A549 (cell line): Measurements from ENCODE around the gene HOMER3. TPM values are rescaled to one million over a fixed set of nuclear protein-coding genes. Genes with fewer than 3 reads are reported as not detected.

Experiments used
- ATAC-seq, 2 experiments: fragments of 200-7000 bp in 1 of 2; fragments of >200 bp in 1 of 2; cut with Nextera tagmentation in 1 of 2; cut with Tn5 transposase in 1 of 2; 3 replicates each; pipeline versions ENCODE4 v1.8.0 to v1.9.1; 2018 to 2020; ENCODE audit warnings: mild to moderate bottlenecking in 1 of 2, moderate library complexity in 1 of 2
- CTCF ChIA-PET: fragments of 300-600 bp; sonication (Branson Sonifier 250); formaldehyde crosslinking; extraction: SDS; loops from one replicate; lab custom pipeline; 2021; ENCODE audit warnings: antibody characterized with exemption, inconsistent platforms; lab: Yijun Ruan, JAX
- POLR2A ChIA-PET: fragments of 350-600 bp; formaldehyde crosslinking; extraction: SDS; loops from one replicate; lab custom pipeline; 2021; ENCODE audit warnings: antibody characterized with exemption, inconsistent platforms; lab: Yijun Ruan, JAX
- DNase-seq, 2 experiments: peaks; one replicate each; pipeline versions ENCODE4 v3.0.0 to v3.0.0-alpha.2; 2011 to 2016; ENCODE audit warnings: low read depth in 1 of 2, low spot score in 1 of 2
- FAIRE-seq: peaks from 2 replicates; lab custom pipeline; 2011; peaks lifted over from hg19 to GRCh38; lab: Jason Lieb, UNC
- H3K27ac ChIP-seq, 2 experiments: fragments of >200 bp; sonication (Bioruptor Twin); formaldehyde crosslinking; 3 replicates each; pipeline ENCODE4 v1.5.1; 2016 to 2017
- H3K4me1 ChIP-seq: fragments of >200 bp; sonication (Bioruptor Twin); formaldehyde crosslinking; 3 replicates; pipeline ENCODE4 v1.6.1; 2016
- H3K4me2 ChIP-seq: fragments of >200 bp; sonication (Bioruptor Twin); formaldehyde crosslinking; 3 replicates; pipeline ENCODE4 v1.6.1; 2016
- H3K4me3 ChIP-seq: fragments of >200 bp; sonication (Bioruptor Twin); formaldehyde crosslinking; 3 replicates; pipeline ENCODE4 v1.5.1; 2016
- H3K9me3 ChIP-seq: fragments of >200 bp; sonication (Bioruptor Twin); formaldehyde crosslinking; 3 replicates; pipeline ENCODE4 v1.6.1; 2016
- CBX2 ChIP-seq: fragments of 200-600 bp; sonication (generic); IDR thresholded peaks from 2 replicates; pipeline ENCODE4 v1.6.1; 2016; ENCODE audit warnings: low read depth, mild to moderate bottlenecking, borderline replicate concordance
- CEBPB ChIP-seq, 2 experiments: fragments of >200 bp in 1 of 2; sonication (Bioruptor Twin) in 1 of 2; formaldehyde crosslinking in 1 of 2; IDR thresholded peaks; 2 replicates each; pipeline ENCODE4 v1.6.1; 2012 to 2016
- CHD2 ChIP-seq: fragments of 150-350 bp; IDR thresholded peaks from 2 replicates; pipeline ENCODE4 v1.6.1; 2014; ENCODE audit warnings: low read length; ENCODE audit not compliant: partially characterized antibody
- ESRRA ChIP-seq: fragments of 150-350 bp; IDR thresholded peaks from 2 replicates; pipeline ENCODE4 v1.6.1; 2014; ENCODE audit warnings: mild to moderate bottlenecking, low read length, borderline replicate concordance
- FOSB ChIP-seq: fragments of 250-450 bp; sonication (Bioruptor Pico); IDR thresholded peaks from 2 replicates; pipeline ENCODE4 v1.5.0; 2020; ENCODE audit warnings: mild to moderate bottlenecking, moderate library complexity
- HES2 ChIP-seq: fragments of >200 bp; sonication (Bioruptor Twin); formaldehyde crosslinking; IDR thresholded peaks from 2 replicates; pipeline ENCODE4 v1.6.1; 2016
- HOXA7 ChIP-seq: fragments of 250-450 bp; sonication (Bioruptor Pico); IDR thresholded peaks from 2 replicates; pipeline ENCODE4 v1.5.0; 2020; ENCODE audit warnings: mild to moderate bottlenecking, moderate library complexity
- JUN ChIP-seq, 2 experiments: fragments of >200 bp; sonication (Bioruptor Twin); formaldehyde crosslinking; IDR thresholded peaks; 2 replicates in 1 of 2; 3 replicates in 1 of 2; pipeline ENCODE4 v1.6.1; 2016 to 2017
- PHF8 ChIP-seq: fragments of 200-600 bp; sonication (generic); IDR thresholded peaks from 2 replicates; pipeline ENCODE4 v1.6.1; 2016; ENCODE audit warnings: low read depth, mild to moderate bottlenecking, antibody characterized with exemption, moderate library complexity, borderline replicate concordance
- POLR2A ChIP-seq: IDR thresholded peaks from 2 replicates; pipeline ENCODE4 v1.6.1; 2012; ENCODE audit warnings: mild to moderate bottlenecking, low read length
- RAD21 ChIP-seq, 2 experiments: fragments of >200 bp in 1 of 2; sonication (Bioruptor Twin) in 1 of 2; formaldehyde crosslinking in 1 of 2; IDR thresholded peaks in 1 of 2; conservative IDR thresholded peaks in 1 of 2; 2 replicates in 1 of 2; 3 replicates in 1 of 2; pipeline ENCODE4 v1.6.1; 2012 to 2018; ENCODE audit warnings: inconsistent platforms in 1 of 2
- RARB ChIP-seq: fragments of 250-450 bp; sonication (Bioruptor Pico); IDR thresholded peaks from 2 replicates; pipeline ENCODE4 v1.8.0; 2021; ENCODE audit warnings: mild to moderate bottlenecking, moderate library complexity
- RFX5 ChIP-seq: fragments of 450-650 bp; IDR thresholded peaks from 2 replicates; pipeline ENCODE4 v1.7.1; 2014; ENCODE audit warnings: antibody characterized with exemption, mild to moderate bottlenecking, moderate library complexity
- SMC3 ChIP-seq: fragments of >200 bp; sonication (Bioruptor Twin); formaldehyde crosslinking; IDR thresholded peaks from 3 replicates; pipeline ENCODE4 v1.6.1; 2018; ENCODE audit warnings: inconsistent platforms
- TP53 ChIP-seq: fragments of 250-450 bp; sonication (Bioruptor Pico); IDR thresholded peaks from 2 replicates; pipeline ENCODE4 v1.5.0; 2021; ENCODE audit warnings: mild to moderate bottlenecking, moderate library complexity
- ZC3H11A ChIP-seq: fragments of 450-650 bp; IDR thresholded peaks from 2 replicates; pipeline ENCODE4 v1.6.1; 2014; ENCODE audit warnings: antibody characterized with exemption, mild to moderate bottlenecking
- ZFP36 ChIP-seq: fragments of 450-650 bp; IDR thresholded peaks from 2 replicates; pipeline ENCODE4 v1.6.1; 2014; ENCODE audit warnings: borderline replicate concordance; ENCODE audit not compliant: partially characterized antibody
- WGBS: methylation state at CpG from one replicate; pipeline ENCODE4 v1.1.6; 2017; ENCODE audit errors: missing lambda C conversion rate; 5-methylcytosine and 5-hydroxymethylcytosine counted together
- polyA minus RNA-seq: library from RNA; depleted of rRNA, polyadenylated mRNA; stranded (reverse); fragments of >200 nt; gene quantifications from 2 replicates; pipeline ENCODE4 v1.2.3, GENCODE V29; 2011; rRNA and poly(A)+ RNA removed
- polyA plus RNA-seq, 4 experiments: library from polyadenylated mRNA; depleted of rRNA in 3 of 4; stranded (reverse); fragments of >200 nt; fragmentation: RNase III in 1 of 4; extraction: RNeasy Plus Mini Kit Qiagen cat#74134 plus additional on column Dnase treatment in 1 of 4; gene quantifications; 2 replicates in 3 of 4; 3 replicates in 1 of 4; pipeline ENCODE4 v1.2.3, GENCODE V29; 2011 to 2017
- TF ChIP-seq, protein P1 (sequence below): IDR thresholded peaks from 2 replicates; pipeline ENCODE4 v1.6.1; 2012; ENCODE audit warnings: low read depth, borderline replicate concordance
- TF ChIP-seq, protein P2 (sequence below): fragments of >200 bp; sonication (Bioruptor Twin); formaldehyde crosslinking; IDR thresholded peaks from 3 replicates; pipeline ENCODE4 v1.5.1; 2016

The HOMER3 gene
- polyA plus RNA-seq (2011; rRNA removed) (9.9 and 11.4 TPM in 2 replicates), polyA plus RNA-seq (2017; fragmentation: RNase III; extraction: RNeasy Plus Mini Kit Qiagen cat#74134 plus additional on column Dnase treatment) (28.3 to 38.4 TPM (median 35.4 TPM) in 3 replicates), polyA minus RNA-seq (17.1 and 19.8 TPM in 2 replicates)
- 27.7 and 37.4 TPM in 2 replicates for polyA plus RNA-seq (2012; cell fraction: cytosol; rRNA removed)
- polyA plus RNA-seq (2012; cell fraction: nucleus; rRNA removed) = 35.7 and 45.1 TPM in 2 replicates

- 11% methylated on average over 4 of the region's 81 CpGs for WGBS
- no peak for TF ChIP-seq CHD2
- peak in 1 of 2 experiments; percentile 27; a peak in 1 of 5 replicates for TF ChIP-seq JUN (IDR thresholded peaks at IDR 0.05)
- peak in 1 of 2 experiments; percentile 38; a peak in 2 of 5 replicates for TF ChIP-seq RAD21 (conservative IDR thresholded peaks at IDR 0.05 in 1 of 2, IDR thresholded peaks at IDR 0.05 in 1 of 2)
- TF ChIP-seq ESRRA = no peak
- TF ChIP-seq RARB (CRISPR knock-in tag) = no peak
- no peak for TF ChIP-seq TP53 (CRISPR knock-in tag)
- no peak; the same call in 1 of the 2 replicates for TF ChIP-seq POLR2A
- no peak for TF ChIP-seq ZC3H11A
- TF ChIP-seq, protein P1, sequence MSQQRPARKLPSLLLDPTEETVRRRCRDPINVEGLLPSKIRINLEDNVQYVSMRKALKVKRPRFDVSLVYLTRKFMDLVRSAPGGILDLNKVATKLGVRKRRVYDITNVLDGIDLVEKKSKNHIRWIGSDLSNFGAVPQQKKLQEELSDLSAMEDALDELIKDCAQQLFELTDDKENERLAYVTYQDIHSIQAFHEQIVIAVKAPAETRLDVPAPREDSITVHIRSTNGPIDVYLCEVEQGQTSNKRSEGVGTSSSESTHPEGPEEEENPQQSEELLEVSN = no peak; the same call in 1 of the 2 replicates
- TF ChIP-seq CBX2 = no peak
- TF ChIP-seq SMC3 = peak; percentile 50; the same call in 2 of the 3 replicates
- no peak for TF ChIP-seq FOSB
- TF ChIP-seq, protein P2, sequence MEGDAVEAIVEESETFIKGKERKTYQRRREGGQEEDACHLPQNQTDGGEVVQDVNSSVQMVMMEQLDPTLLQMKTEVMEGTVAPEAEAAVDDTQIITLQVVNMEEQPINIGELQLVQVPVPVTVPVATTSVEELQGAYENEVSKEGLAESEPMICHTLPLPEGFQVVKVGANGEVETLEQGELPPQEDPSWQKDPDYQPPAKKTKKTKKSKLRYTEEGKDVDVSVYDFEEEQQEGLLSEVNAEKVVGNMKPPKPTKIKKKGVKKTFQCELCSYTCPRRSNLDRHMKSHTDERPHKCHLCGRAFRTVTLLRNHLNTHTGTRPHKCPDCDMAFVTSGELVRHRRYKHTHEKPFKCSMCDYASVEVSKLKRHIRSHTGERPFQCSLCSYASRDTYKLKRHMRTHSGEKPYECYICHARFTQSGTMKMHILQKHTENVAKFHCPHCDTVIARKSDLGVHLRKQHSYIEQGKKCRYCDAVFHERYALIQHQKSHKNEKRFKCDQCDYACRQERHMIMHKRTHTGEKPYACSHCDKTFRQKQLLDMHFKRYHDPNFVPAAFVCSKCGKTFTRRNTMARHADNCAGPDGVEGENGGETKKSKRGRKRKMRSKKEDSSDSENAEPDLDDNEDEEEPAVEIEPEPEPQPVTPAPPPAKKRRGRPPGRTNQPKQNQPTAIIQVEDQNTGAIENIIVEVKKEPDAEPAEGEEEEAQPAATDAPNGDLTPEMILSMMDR = peak; percentile 53
- POLR2A ChIA-PET = interaction anchor here (0.6 to 1.5 kb wide), 3 partner anchors 22 to 60 kb away, joined by 3 to 7 read pairs (median 4); partner anchors contain the start of genes COPE and DDX49
Measured at GRCh38 chr19:18940769-18941627, at the start of gene HOMER3. HOMER3 (minus strand) TSS chr19:18941217; CDS start chr19:18938982, 2,235 bp downstream.

DNA sequence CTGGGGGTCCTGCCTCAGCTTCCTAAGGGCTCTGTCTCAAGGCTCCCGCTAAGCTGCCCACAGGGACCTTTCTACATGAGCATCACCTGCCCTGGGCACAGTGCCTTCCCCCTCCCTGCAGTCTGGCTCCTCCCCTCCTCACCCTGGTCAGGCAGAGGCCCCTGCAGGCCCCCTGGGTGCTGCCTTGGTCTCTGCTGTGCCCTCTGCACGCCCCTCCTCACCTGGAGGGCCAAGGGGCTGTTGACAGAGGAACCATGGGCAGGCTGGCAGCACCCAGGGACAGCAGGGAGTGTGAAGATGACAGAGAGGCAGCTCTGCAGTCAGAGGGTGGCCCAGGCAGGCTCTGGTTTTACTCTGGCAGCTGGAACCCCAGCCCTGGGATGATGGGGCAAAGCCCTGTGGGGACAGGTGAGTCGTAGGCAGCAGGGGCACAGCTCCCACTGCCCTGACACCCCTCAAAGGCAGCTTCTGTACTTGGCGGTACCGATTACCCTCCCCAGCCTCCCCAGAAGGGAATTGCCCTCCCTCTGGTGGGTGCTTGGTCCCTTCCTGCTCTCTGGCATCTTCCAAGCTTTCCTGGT is 49.2 kb upstream of the HOMER3 start:
- FAIRE-seq (no peak), DNase-seq (no peak), ATAC-seq (peak in 1 of 2 experiments; percentile 30; a peak in 1 of 6 replicates)
- ChIA-PET CTCF (interaction anchor here (0.7 to 1.5 kb wide), 4 partner anchors 10 to 124 kb away, joined by 3 to 4 read pairs (median 4); no protein-coding TSS in a partner anchor), POLR2A (interaction anchor here (0.5 kb wide), 1 partner anchor 333 kb away, joined by 3 read pairs; no protein-coding TSS in a partner anchor)
- Histone ChIP-seq H3K4me1 (no peaks in the 10 kb centered on the region), H3K4me3 (no peak overlapping the region), H3K4me2 (no peak overlapping the region), H3K9me3 (no peaks in the 10 kb centered on the region), H3K27ac (no peak overlapping the region)
- WGBS = 80% methylated on average over 1 of the region's 5 CpGs
- TF ChIP-seq PHF8 (no peak), RAD21 (conservative IDR thresholded peaks at IDR 0.05 in 1 of 2, IDR thresholded peaks at IDR 0.05 in 1 of 2) (no peak), HES2 (no peak), JUN (IDR thresholded peaks at IDR 0.05) (no peak), CEBPB (IDR thresholded peaks at IDR 0.05) (no peak), ZFP36 (no peak), HOXA7 (CRISPR knock-in tag) (no peak), RFX5 (no peak)

More at GRCh38 chr19:18940769-18941627, at the start of gene HOMER3:
- DNase-seq = peak; percentile 36 to 79
- no peaks in the 10 kb centered on the region for H3K9me3 ChIP-seq
- peak; percentile 73 to 79 for ATAC-seq
- peak within 1 kb of the TSS; percentile 94 for H3K4me3 ChIP-seq
- H3K4me1 ChIP-seq = peaks cover 8% of the 10 kb centered on the region; the same call in 1 of the 3 replicates
- H3K4me2 ChIP-seq = peak within 1 kb of the TSS; percentile 99
- H3K27ac ChIP-seq = peak within 1 kb of the TSS; percentile 92 to 99
- no peak for FAIRE-seq
- CTCF ChIA-PET = interaction anchor here (1.2 to 4.8 kb wide), 6 partner anchors 10 to 49 kb away, joined by 3 to 22 read pairs (median 6); no protein-coding TSS in a partner anchor
